Stimulated activated CD8-positive, alpha-beta memory T cell treated with anti-CD3 and anti-CD28 coated beads, Interleukin-2, amount 100 ng/mL, for 1 hour (primary cell): ENCODE results near the gene PRKACA.

ENCODE experiments used
- DNase-seq, 2 donors: peaks; one replicate each; pipeline ENCODE4 v3.0.0-alpha.2; 2020; ENCODE audit warnings: low read depth in 2 of 2

PRKACA gene

DNA sequence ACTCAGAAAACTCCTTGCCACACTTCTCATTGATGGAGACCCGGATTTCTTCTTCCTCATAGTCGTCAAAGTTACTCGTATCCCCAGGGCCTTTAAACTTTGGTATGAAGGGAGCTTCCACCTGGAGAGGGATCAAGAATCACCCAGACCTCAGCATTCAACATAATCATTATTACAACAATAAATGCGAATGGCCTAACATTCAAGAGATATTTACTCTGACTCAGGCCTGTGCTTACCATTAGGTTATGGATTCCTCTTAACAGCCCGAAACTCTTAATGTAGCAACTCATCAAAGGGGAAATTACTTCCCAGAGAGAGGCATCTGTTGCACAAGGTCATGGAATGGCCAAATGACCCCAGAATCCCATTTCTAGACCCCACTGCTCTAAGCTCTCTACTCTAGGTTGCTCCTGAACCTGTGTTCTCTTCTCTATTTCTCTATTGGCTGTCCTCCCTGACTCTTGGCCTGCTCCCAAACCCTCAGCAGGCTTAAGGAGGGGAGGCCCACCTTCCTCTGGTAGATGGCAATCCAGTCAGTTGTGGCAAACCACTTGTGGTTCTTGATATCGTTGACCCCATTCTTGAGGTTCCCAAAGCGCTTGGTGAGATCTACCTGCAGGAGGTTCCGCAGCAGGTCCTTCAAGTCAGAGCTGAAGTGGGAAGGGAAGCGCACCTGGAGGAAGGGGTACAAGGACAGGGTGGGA is 24.3 kb downstream of the PRKACA start:
- no peak for DNase-seq

DNA sequence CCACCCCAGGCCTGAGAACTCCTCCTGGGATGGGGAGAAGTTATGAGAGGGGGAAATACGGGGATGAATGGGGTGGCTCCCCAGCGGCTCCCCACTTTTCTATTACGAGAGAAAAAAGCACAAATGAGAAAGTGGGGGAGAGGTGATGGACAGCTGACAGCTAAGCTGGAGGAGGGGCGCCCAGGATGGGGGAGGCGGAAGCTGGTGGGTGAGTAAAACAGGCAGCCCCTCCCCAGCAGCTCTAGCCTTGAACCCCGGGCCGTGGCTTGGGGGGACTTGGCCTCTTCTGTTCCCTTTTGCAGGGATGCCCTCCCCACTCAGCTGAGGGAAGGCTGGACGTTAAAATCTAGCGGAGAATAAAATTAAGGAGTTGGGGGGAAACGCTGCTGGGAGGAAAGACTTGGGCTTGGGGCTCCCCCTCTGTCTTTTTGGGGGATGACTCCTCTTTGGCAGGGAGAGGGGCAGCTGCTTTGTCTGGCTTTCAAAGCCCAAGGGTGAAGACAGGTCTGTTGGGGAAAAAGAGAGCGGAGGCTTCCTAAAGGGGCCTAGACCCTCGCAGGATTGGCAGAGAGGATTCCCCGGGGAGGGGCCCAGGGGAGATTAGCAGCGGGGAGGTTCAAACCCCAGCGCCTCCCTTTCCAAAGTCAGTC is 25.6 kb downstream of the PRKACA start:
- no peak for DNase-seq

DNA sequence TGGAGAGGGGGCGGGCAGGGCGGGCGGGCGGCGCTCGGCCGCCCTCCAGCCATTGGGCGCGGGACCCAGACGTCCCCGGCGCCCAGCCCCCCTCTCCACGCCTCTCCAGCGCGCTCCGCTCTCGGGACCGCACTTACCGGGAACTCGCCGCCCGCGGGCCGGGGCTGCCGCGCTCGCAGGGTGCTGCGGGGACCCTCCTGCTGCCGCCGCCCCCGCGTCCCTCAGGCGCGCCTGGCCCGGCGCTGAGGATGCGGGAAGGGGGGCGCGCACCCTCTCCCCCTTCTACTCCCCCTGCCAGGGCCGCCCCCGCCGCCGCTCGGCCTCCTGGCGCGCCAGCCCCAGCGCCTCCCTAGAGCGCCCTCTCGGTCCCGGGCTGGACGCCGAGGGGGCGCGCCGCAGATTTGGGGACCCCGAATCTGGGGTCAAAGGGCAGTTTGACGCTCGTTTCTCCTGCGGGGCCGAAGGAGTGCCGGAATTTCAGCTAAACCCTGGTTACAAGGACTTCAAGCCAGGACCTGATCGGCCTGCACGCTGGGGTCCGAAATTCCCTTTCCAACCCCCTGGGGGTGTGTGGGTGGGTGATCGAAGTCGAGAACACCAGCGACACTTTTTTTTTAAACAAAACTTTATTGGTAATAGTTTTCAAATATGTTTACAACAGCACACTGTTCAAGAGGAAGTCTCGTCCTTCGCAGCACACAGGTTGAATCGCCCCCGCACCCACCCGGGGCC is 26.3 kb downstream of the PRKACA start:
- peak in 1 of 2 donors; percentile 35 for DNase-seq

DNA sequence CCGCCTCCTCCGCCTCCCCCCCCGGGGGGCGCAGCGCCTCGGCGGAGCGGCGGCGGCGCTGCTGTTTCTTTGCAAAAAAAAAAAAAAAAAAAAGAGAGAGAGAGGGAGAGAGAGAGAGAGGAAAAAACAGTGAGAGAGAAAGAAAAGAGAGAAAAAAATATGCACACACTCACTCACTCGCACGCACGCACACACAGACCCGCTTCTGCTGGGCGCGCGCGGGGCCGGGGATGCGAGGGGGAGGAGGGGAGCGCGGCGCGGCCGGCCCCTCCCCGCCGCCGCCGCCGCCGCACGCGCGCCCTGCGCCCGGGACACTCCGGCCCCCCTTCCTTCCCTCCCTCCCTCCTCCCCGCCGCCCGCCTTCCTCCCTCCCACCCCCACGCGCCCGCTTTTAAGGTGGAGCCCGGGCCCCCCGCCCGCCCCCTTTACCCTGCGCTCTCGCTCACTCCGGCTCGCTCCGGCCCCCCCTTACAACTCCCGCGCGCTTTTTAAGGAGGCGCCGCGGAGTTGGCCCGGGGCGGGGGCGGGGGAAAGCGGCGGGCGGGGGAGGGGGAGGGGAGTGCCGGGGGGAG is 27.0 kb downstream of the PRKACA start, which contains the start of gene SAMD1:
TSS of gene SAMD1 (minus strand) at position 243 of the 572 bp plus-strand sequence.
- peak; percentile 71 to 86 for DNase-seq

DNA sequence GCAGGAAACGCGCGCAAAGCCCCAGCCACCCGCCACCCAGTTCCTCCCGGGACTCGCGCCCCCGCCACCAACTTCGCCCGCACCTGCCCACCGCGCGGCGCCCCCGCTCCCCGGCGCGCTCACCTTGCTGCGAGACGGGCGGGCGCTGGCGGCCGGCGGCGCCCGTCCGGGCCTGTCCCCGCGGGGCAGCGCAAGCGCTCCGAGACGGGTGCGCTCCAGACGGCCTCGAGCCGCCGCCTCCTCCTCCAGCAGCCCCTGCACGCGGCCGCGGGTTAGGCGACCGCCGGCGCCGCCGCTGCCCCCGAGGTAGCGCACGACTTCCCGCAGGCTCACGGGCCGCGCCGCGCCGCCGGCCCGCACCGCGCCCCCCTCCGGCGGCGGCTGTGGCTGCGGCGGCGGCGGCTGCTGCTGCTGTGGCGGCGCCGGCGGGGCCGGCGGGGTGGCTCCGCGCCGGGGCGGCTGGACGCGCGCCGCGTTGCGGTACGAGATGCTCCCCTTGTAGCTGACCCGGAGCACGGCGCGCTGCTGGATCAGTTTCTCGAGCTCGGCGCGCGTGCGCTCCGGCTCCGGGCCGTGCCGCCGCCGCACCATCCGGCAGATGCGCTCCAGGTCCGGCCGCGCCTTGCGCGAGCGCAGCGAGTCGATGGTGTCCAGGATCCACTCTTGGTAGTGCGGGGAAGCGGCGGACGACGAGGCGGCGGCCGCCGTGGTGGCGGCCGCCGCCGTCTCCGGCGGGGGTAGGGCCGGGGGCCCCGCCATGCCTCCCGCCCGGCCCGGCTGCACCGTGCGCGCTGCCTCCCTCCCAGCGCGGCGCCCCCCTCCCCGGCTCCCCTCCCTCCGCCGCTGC is 27.7 kb downstream of the PRKACA start:
- DNase-seq: peak in 1 of 2 donors; percentile 25

DNA sequence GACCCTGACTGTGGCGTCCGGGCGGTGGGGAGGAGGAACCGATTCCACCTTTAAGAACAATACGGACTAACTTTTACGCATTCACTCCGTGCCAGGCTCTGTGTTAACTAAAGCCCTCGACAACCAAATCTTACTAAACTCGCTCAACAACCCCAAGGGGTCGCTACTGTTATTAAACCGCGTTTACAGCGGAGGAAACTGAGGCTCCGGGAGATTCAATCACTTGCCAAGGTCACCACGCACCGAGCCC is 28.2 kb downstream of the PRKACA start:
- no peak for DNase-seq

DNA sequence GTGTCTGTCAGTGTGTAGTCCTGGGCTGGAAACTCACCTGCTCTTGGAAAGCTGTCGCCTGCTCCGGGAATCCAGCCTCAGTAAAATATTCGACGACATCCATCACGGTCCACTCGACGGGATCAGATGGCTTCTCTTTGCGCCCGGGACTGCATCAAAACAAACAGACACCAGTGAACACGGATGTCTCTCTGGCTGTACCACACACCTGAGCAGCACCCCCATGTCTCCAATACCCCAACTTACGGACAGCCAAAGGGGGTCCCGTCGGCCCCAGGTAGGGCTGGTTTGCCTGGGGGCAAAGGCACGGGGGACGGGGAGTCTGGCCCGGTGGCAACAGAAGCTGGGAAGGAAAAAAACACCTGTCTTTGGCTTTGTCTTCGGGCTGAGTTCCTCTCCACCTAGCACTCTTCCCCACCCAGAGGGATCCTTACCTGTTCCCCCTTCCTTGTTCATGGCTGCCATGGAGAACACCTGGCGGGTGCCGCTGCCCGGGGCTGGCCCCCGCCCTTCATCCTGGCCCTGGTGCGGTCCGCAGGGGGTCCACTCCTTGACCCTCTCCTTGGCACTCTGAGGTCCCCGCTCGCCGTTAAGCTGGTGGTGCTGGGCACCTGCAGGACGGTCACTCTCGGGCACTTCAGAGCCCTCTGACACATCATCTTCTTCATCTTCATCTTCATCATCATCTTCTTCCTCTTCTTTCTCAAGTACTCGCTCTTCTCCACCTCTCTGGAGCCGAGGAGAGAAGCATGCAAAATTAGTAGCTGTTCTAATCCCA is 28.7 kb downstream of the PRKACA start:
- no peak for DNase-seq

DNA sequence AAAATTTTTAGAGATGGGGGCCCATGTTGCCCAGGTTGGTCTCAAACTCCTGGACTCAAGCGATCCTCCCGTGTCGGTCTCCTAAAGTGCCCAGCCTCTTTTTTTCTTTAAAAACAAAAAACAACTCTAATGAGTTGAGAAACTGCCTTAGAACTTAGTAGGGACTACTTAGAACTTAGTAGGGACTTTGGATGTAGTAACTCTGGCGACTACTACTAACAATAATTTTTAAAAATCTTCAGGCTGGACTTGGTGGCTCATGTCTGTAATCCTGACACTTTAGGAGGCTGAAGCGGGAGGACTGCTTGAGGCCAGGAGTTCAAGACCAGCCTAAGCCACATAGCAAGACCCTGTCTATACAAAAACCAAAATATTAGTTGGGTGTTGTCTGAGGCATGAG is 31.5 kb downstream of the PRKACA start:
- DNase-seq: no peak

DNA sequence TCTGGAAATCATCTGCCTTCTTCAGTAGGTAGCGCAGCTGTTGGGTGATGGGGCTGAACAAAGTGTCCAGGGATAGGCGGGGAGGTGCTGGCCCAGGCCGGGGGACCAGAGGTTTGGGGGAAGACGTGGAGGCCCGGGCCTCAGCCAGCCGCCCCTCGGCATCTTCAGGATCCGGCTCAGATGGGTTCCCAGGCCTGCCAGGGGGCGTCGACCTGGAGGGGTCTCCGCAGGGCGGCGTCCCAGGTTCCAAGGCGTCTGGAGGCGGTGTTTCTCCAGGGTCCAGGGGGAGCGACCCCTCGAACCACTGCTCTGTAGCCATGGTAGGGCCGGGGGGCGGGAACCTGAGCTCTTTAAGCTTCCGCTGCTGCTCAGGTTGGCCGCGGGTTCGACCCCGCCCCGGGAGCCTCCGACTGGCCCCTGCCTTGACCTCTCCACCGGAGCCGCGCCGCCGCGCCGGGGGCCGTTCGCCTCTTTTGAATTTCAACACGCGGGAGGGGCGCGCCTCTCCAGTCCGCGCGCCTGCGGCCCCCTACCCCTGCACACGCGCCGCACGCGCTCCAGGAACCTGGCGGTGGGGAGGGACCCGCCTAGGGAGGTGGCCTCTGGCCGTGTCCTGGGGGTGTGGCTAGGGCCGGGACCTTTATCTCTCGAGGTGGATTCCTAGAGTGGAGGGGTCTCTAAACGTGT is 32.1 kb downstream of the PRKACA start, which contains the start of gene C19orf67:
TSS of gene C19orf67 (minus strand) at position 475 of the 687 bp plus-strand sequence. CDS start at position 319, 156 bp downstream.
- DNase-seq: no peak

DNA sequence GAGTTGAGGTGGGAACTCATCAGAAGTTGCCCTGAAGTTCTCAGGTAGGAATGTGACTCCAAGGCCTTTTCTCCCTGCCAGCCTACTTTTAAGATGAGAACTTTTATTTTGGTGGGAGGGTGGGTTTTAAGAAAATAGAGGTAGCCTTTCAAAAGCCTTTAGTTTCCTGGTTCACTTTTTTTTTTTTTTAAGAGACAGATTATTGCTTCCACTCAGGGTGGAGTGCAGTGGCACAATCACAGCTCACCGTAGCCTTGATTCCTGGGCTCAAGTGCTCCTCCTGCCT is 34.9 kb downstream of the PRKACA start:
- no peak for DNase-seq

DNA sequence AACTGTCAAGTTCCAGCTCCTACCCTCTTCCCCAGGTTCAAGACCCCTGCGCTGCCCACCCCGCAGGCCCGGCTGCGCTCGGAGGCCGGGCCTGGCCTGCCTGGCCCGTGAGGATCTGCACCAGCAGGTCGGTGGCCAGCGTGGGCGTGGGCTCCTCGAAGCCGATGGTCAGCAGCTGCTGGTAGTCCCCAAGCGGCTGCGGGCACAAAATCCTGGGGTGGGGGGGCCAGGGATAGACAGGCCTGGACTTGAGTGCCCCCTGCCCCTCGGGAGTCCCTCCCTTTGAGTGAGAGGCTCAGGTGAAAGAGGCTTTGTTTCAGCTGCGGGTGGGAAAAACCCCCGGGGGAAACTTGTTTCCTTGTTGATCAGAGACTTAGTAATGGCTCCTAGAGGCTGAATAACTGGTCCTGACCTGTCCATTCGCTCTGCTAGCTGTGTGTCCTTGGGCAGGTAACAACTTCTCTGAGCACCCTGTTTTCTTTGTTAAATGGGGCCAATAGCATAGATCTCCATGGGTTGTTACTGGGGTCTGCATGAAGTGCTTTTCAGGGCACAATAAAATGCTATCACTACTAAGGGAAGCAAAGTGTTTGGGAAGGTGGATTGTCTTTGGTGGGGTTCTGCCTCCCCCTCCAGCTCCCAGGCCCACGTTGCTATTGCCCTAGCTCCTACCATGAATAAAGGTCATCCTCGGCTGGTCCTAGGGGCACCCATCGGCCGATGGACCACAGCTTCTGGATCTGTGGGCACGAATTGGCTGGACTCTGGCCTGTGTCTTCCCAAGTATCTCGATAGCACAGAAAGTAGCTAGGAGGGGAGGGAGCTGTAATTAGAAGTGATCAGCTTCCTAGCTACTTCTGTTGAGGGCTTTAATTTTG is 35.5 kb downstream of the PRKACA start:
- DNase-seq: no peak

DNA sequence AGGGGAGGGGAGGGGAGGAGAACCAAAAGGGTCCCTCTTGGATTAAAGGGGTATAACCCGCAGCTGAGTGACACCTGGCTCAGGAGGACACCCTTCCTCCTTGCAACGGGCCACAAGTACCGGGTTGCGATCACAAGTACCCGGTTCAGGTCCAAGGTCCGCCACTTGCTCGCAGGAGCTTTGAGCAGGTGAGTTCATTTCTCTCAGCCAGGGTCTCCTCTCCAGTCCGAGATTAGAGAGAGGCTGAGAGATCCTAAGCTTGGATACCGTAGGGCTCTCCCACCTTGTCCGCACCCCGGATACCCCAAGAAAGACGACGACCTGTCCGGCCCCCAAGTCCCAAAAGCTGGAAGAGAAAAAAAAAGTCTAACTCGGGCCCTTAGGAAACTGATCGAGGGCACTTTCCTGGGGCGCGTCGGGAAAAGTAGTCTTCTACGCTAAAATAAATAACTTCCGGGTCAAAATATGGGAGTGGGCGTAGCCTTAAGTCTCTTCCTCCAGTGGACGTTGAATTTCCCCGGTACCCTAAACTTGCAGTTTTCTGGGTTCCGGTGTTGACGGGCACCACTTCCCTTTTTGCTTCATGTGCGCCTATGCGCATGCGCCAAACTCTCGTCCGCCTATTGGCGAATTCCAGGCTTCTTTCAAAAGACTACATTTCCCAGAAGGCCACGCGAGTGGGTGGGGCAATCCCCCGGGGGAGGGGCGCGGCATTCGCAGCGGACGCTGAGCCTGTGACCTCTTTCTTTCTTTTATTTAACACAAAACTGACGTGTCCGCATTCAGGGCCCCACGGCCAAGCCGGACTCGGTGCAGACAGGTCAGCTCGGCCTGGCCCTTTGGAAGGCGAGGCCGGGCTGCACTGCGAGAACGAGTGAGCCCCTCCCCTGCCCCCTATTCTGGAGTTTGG is 36.4 kb downstream of the PRKACA start:
- peak; percentile 98 for DNase-seq

DNA sequence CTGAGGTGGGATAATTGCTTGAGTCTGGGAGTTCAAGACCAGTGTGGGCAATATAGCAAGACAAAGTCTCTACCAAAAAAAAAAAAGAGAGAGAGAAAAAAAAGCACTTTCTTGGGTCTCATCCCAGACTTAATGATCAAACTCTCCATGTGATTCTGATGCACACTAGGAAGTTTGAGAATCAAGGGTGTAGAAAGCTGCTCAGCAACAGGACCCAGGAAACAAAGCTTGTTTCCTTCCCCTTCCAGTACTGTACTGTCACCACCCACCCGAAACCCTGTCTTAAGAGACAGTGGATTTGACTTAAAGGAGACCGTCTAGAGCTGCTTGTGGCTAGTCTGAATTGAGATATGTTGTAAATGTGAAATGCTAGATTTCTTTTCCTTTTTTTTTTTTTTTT is 39.2 kb downstream of the PRKACA start:
- DNase-seq: no peak

DNA sequence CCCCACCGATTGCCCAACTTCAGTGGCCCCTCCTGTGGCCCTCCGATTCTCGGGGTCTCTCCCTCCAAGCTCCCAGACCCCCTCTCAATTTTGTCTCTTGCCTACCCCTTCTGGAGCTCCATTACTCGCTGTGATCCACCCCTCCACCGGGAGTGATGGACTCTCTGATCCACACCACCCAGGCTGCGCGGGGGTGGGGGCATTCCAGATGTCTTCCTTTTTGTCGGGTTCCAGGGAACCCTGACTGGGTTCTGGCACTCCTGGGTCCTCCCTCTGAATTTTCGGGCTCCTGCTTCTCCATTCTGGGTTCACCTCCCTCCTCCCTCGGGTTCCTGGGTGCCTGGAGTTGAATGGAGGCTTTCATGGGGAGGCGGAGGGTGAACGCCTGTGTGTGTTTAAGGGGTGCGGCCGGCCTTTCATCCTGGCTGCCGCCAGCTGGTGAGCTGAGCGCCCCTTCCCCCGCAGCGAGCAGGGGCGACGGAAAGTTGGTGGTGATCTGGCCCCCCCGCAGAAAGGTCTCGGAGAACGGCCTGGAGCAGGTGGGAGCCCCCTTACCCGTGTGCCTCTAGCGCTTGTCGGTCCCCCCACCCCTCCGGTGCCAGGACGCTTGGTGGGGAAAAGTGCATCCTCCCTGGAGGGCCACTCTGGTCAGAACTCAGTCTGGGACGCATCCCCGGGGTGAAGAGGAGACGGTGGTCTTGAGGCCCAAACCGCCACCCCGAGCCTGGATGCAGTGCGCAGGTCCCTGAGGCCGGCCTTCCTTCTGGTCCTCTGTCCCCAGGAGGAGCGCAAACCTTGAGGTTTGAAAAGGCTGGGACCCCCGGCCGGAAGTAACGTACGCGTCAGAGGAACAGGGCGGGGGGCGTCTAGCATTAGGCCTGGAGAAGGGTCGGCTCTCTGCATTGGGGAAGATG is 43.4 kb downstream of the PRKACA start:
- no peak for DNase-seq

DNA sequence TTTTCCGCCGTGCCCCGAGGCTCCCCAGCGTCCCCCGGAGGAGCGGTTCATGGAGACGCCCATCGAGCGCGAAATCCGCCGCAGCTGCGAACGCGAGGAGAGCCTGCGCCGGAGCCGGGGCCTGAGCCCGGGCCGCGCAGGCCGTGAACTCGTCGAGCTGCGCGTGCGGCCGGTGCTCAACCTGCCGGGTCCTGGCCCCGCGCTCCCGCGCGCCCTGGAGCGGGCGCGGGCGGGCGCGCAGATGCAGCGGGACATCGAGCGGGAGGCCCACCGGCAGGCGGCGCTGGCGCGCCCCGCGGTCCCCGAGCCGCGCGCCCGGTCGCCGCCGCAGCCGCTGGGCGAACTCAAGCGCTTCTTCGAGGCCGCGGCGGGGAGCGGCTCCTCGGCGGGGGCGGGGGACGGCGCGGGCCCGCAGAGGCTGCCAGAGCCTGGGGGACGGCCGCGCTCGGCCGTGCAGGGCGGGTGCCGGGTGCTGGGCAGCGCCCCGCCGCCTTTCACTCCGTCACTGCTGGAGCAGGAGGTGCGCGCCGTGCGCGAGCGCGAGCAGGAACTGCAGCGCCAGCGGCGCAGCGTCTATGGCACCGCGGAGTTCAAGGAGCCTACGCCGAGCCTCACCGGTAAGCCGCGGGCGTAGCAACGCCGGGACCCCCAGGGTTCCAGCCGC is 44.2 kb downstream of the PRKACA start:
- DNase-seq: peak; percentile 52 to 61

DNA sequence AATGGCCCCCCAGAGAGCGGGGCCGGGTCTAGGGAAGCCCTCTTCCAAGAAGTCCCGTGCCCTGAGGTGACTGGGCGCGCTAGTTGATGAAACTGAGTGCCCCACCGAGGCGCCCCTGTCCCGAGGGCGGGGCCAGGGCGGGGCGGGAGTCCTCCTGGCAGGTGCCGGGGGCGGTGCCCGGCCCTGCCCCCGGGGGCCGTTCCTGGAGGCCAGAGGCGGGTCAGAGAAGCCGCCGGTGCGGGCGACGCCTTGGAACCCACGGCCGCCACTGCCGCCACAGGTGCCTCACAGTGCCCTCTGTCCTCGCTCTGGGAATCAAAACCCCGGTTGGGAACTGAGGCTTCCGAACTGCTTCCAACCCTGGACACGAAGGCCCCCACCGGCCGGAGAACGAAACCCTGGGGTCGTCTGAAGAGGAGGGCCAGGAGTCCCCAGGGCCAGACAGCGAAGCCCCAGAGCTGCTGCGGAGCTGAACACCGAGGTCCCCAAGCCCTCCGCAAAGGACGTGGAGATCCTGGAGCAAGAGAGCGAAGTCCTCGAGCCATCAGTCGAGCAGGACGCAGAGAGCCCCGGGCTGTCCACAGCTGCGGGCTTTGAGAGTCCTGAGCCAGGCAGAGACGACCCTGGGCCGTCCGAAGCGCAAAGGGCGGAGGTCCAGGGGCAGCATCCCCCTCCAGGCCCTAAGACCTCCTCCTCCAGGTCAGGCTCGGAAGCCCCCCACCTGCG is 44.9 kb downstream of the PRKACA start, which contains the start of gene MISP3:
TSS of gene MISP3 (plus strand) at position 252 of the 726 bp plus-strand sequence. CDS start 524 bp downstream, outside the sequence.
- no peak for DNase-seq
